Activated naive CD8-positive, alpha-beta T cell treated with anti-CD3 and anti-CD28 coated beads, Interleukin-2, amount 50 U/mL, for 16 hours (primary cell): ENCODE measurements around the gene PDE6H.

Experiments used
- DNase-seq: peaks from one replicate; pipeline ENCODE4 v3.0.0-alpha.2; 2020; ENCODE audit warnings: low read depth, low spot score

PDE6H gene

GRCh38 chr12:15001733-15002382, 29.0 kb downstream of the PDE6H start:
- no peak for DNase-seq

GRCh38 chr12:15004421-15004820, 31.6 kb downstream of the PDE6H start:
- no peak for DNase-seq

GRCh38 chr12:15005064-15005463, 32.2 kb downstream of the PDE6H start:
- DNase-seq: no peak

GRCh38 chr12:15007551-15007950, 34.7 kb downstream of the PDE6H start:
- DNase-seq: no peak

GRCh38 chr12:15011162-15011561, 38.3 kb downstream of the PDE6H start:
- no peak for DNase-seq

GRCh38 chr12:15013634-15014179, 40.9 kb downstream of the PDE6H start:
- DNase-seq: no peak

GRCh38 chr12:15014708-15015107, 41.9 kb downstream of the PDE6H start:
- DNase-seq: no peak

- no peak for DNase-seq
These were observed 42.3 kb downstream of the PDE6H start for GRCh38 chr12:15015121-15015520.

GRCh38 chr12:15020156-15020555, 47.3 kb downstream of the PDE6H start:
- no peak for DNase-seq
